Right cardiac atrium (tissue), 5 donors: Measurements from ENCODE around the gene RPEL1. TPM values are rescaled to one million over a fixed set of nuclear protein-coding genes. Genes with fewer than 3 reads are reported as not detected.
A peak's percentile ranks its signal among the peaks of the same experiment; 100 is the strongest.

Experiments used
- ATAC-seq, 2 donors: fragments of 200-7000 bp; cut with Tn5 transposase; one replicate each; pipeline versions ENCODE4 v1.8.0 to v1.9.1; 2020; ENCODE audit warnings: moderate library complexity in 2 of 2, mild to moderate bottlenecking in 1 of 2
- DNase-seq, 3 donors: peaks; one replicate each; pipeline ENCODE4 v3.0.0-alpha.2; 2020
- H3K27ac ChIP-seq: one replicate; pipeline ENCODE4 v1.5.1; 2013; ENCODE audit warnings: mild to moderate bottlenecking, low read length, control low read depth, moderate library complexity
- H3K27me3 ChIP-seq: one replicate; pipeline ENCODE4 v1.6.1; 2013; ENCODE audit not compliant: control insufficient read depth, insufficient read depth
- H3K4me1 ChIP-seq: one replicate; pipeline ENCODE4 v1.6.1; 2013; ENCODE audit warnings: low read length; ENCODE audit not compliant: control insufficient read depth, insufficient read depth
- H3K4me3 ChIP-seq: one replicate; pipeline ENCODE4 v1.5.1; 2013; ENCODE audit warnings: low read length, control low read depth
- H3K9me3 ChIP-seq: one replicate; pipeline ENCODE4 v1.6.1; 2013; ENCODE audit warnings: low read length; ENCODE audit not compliant: control insufficient read depth
- WGBS: extraction: QIAGEN DNeasy Blood & Tissue Kit; methylation state at CpG from one replicate; pipeline ENCODE4 v1.1.7; 2013; 5-methylcytosine and 5-hydroxymethylcytosine counted together
- intact Hi-C, 4 donors: fragments of 100-400 bp; cut with DNase I; formaldehyde crosslinking; loops; one replicate each; pipeline versions ENCODE4 v1.11.0 to v1.14.0; 2022 to 2023
- polyA plus RNA-seq: library from polyadenylated mRNA; stranded (reverse); fragments of 200-250 nt; gene quantifications from one replicate; pipeline ENCODE4 v1.2.3, GENCODE V29; 2013
- total RNA-seq, 4 donors: library from RNA; stranded (reverse); fragmentation: NEBNext Ultra II Directional; extraction: Animal tissue kit (Norgen Biotek cat#: 25700); gene quantifications; one replicate each; pipeline ENCODE4 v1.2.1, GENCODE V29; 2021
- donor health status: healthy with polysubstance abuse.
- donor health status: DM: no; HTN: yes; CAD: no.
- donor health status: DM: no; HTN: no; CAD: no.
- donor health status: DM: no; HTN: yes; CAD: no; lungs with severe emphysema.
- donor health status: DM: yes; HTN: yes; CAD: no.

Gene RPEL1
- total and polyA plus RNA-seq, 5 donors, result not detected

GRCh38 chr10:103232772-103233488 is 12.8 kb upstream of the RPEL1 start:
- no peak for DNase-seq
- no peaks in the 10 kb centered on the region for H3K27me3 ChIP-seq
- no peaks in the 10 kb centered on the region for H3K4me1 ChIP-seq
- no peaks in the 10 kb centered on the region for H3K9me3 ChIP-seq
- H3K27ac ChIP-seq, result no peak overlapping the region
- ATAC-seq, result no peak
- H3K4me3 ChIP-seq, result no peak overlapping the region
- 86% methylated on average over 7 of the region's 7 CpGs for WGBS
- intact Hi-C loops, result loop anchor here in 1 of 4 donors (10.0 kb wide), 1 partner anchor 318 kb away; the partner anchor contains the start of gene CNNM2

GRCh38 chr10:103235775-103236174 is 9.9 kb upstream of the RPEL1 start:
- Histone ChIP-seq H3K27me3 (no peaks in the 10 kb centered on the region), H3K9me3 (no peaks in the 10 kb centered on the region), H3K4me3 (no peak overlapping the region), H3K27ac (no peak overlapping the region), H3K4me1 (no peaks in the 10 kb centered on the region)
- intact Hi-C loops, result loop anchor here in 1 of 4 donors (10.0 kb wide), 1 partner anchor 321 kb away; the partner anchor contains the start of gene CNNM2
- ATAC-seq, result no peak
- DNase-seq, result no peak
- WGBS, result 93% methylated on average over 2 of the region's 2 CpGs

- H3K27ac ChIP-seq, result no peak overlapping the region
- H3K9me3 ChIP-seq, result no peaks in the 10 kb centered on the region
- ATAC-seq, result peak; percentile 83
- DNase-seq, result peak in 2 of 3 donors; percentile 15 to 42
- H3K27me3 ChIP-seq, result no peaks in the 10 kb centered on the region
- 66% methylated on average over 11 of the region's 11 CpGs for WGBS
- H3K4me3 ChIP-seq, result no peak overlapping the region
- no peaks in the 10 kb centered on the region for H3K4me1 ChIP-seq
- intact Hi-C loops, result loop anchor here in 1 of 4 donors (10.0 kb wide), 1 partner anchor 324 kb away; the partner anchor contains the start of gene CNNM2
These were observed 7.0 kb upstream of the RPEL1 start for GRCh38 chr10:103238506-103239252.

DNA sequence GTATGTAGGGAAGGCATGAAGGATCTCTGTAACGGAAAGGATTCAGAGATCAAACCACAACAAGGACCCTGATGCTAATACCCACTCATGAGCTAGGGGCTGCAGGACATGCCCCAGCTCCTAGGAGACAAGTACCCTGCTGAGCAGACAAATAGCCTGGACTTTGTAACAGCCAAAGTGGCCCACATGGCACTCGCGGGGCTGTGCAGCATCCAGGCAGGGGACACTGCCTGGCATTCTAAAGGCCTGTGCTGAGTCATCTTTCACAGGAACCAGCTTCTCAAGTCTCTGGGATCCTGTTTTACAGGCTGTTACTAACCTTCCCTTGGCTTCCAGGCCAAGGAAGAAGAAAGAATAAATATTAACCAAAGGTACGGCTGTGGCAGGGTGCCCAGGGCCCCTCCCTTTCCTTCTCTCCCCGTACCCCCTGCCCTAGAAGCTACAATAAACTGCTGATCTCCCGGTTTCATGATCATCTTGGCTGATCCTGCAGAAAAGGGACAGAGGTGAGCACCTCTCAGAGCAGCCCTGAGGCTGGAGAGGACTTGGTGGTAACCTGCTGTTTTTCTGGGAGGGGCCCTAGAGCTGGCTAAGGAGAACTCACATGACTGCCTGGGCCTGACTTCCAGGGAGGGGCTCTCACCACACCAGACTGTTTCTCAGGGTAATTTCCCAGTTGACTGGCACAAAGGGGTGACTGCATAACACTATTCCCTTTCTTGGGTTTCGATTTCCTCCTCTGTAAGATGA is 4.2 kb upstream of the RPEL1 start:
- Histone ChIP-seq H3K27me3 (no peaks in the 10 kb centered on the region), H3K27ac (no peak overlapping the region), H3K4me3 (no peak overlapping the region), H3K9me3 (no peaks in the 10 kb centered on the region), H3K4me1 (no peaks in the 10 kb centered on the region)
- DNase-seq, result no peak
- ATAC-seq, result peak; percentile 58 to 63
- 55% methylated on average over 7 of the region's 7 CpGs for WGBS
- intact Hi-C loops, result loop anchor here (5.0 to 10.0 kb wide), 6 partner anchors 127 to 407 kb away; partner anchors contain the start of genes CNNM2 (in 2 of the 4) and CYP17A1 (in 2 of the 4)

- Histone ChIP-seq H3K9me3 (no peaks in the 10 kb centered on the region), H3K27me3 (no peaks in the 10 kb centered on the region), H3K27ac (no peak overlapping the region), H3K4me3 (no peak overlapping the region), H3K4me1 (no peaks in the 10 kb centered on the region)
- WGBS, result 31% methylated on average over 9 of the region's 9 CpGs
- ATAC-seq, result peak; percentile 86 to 88
- DNase-seq, result peak; percentile 68 to 84 (median 74)
- intact Hi-C loops, result loop anchor here (2.0 to 10.0 kb wide), 7 partner anchors 130 to 410 kb away; partner anchors contain the start of genes CNNM2 (in 2 of the 4) and CYP17A1 (in 2 of the 4)
These were observed 918 bp upstream of the RPEL1 start for GRCh38 chr10:103244666-103245271.

GRCh38 chr10:103246324-103246723 is 637 bp downstream of the RPEL1 start:
- H3K4me1 ChIP-seq, result no peaks in the 10 kb centered on the region
- ATAC-seq, result no peak
- no peak overlapping the region for H3K4me3 ChIP-seq
- no peak overlapping the region for H3K27ac ChIP-seq
- no peaks in the 10 kb centered on the region for H3K9me3 ChIP-seq
- 77% methylated on average over 4 of the region's 4 CpGs for WGBS
- no peaks in the 10 kb centered on the region for H3K27me3 ChIP-seq
- intact Hi-C loops, result loop anchor here (10.0 kb wide), 5 partner anchors 132 to 412 kb away; partner anchors contain the start of genes CYP17A1 (in 2 of the 4) and CNNM2 (in 1 of the 4)
- no peak for DNase-seq

- no peak overlapping the region for H3K4me3 ChIP-seq
- 69% methylated on average over 3 of the region's 3 CpGs for WGBS
- no peak for ATAC-seq
- no peaks in the 10 kb centered on the region for H3K9me3 ChIP-seq
- H3K27ac ChIP-seq, result no peak overlapping the region
- no peak for DNase-seq
- no peaks in the 10 kb centered on the region for H3K4me1 ChIP-seq
- intact Hi-C loops, result loop anchor here in 1 of 4 donors (10.0 kb wide), 1 partner anchor 419 kb away; the partner anchor contains the start of gene CYP17A1
- H3K27me3 ChIP-seq, result no peaks in the 10 kb centered on the region
These were observed 8.4 kb downstream of the RPEL1 start for GRCh38 chr10:103254113-103254512.

DNA sequence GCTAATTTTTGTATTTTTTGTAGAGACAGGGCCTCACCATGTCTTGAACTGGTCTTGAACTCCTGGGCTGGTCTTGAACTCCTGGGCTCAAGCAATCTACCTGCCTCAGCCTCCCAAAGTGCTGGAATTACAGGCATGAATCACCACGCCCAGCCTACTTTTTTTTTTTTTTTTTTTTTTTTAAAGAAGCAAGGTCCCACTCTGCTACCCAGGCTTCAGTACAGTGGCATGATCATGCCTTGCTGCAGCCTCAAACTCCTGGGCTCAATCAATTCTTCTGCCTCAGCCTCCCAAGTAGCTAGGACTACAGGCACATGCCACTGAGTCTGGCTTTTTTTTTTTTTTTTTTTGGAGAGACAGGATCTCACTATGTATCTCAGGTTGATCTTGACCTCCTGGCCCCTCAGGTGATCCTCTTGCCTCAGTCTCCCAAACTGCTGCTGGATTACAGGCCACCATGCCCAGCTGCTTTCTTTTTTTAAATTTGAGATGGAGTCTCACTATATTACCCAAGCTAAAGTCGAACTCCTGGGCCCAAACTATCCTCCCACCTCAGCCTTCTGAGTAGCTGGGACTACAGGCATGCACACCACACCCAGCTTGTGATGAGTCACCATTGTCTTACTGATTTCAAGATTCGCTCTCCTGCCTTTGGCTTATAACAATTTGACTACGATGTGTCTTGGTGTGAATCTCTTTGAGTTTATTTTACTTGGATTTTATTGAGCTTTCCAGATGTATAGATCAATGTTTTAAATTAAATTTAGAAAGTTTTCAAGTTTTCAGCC is 9.0 kb downstream of the RPEL1 start:
- 53% methylated on average over 4 of the region's 4 CpGs for WGBS
- intact Hi-C loops, result loop anchor here in 1 of 4 donors (10.0 kb wide), 1 partner anchor 420 kb away; the partner anchor contains the start of gene CYP17A1

GRCh38 chr10:103256613-103257012 is 10.9 kb downstream of the RPEL1 start:
- 97% methylated on average over 1 of the region's 1 CpG for WGBS
- Histone ChIP-seq H3K9me3 (no peaks in the 10 kb centered on the region), H3K4me3 (no peak overlapping the region), H3K27ac (no peak overlapping the region), H3K27me3 (no peaks in the 10 kb centered on the region), H3K4me1 (no peaks in the 10 kb centered on the region)
- ATAC-seq, result no peak
- intact Hi-C loops, result loop anchor here in 1 of 4 donors (10.0 kb wide), 1 partner anchor 422 kb away; the partner anchor contains the start of gene CYP17A1
- DNase-seq, result no peak

More for the DNA sequence above, 9.0 kb downstream of the RPEL1 start:
- H3K9me3 ChIP-seq, result no peaks in the 10 kb centered on the region
- H3K27me3 ChIP-seq, result no peaks in the 10 kb centered on the region
- no peaks in the 10 kb centered on the region for H3K4me1 ChIP-seq
- DNase-seq (no peak), ATAC-seq (no peak)
- H3K4me3 ChIP-seq, result no peak overlapping the region
- no peak overlapping the region for H3K27ac ChIP-seq
